GM04503 (cell line): Measurements from ENCODE around the gene GABBR2.
A peak's percentile ranks its signal among the peaks of the same experiment; 100 is the strongest.

ENCODE experiments used
- DNase-seq: peaks from one replicate; pipeline ENCODE4 v3.0.0-alpha.2; 2012; ENCODE audit warnings: low read depth

Gene GABBR2

DNA sequence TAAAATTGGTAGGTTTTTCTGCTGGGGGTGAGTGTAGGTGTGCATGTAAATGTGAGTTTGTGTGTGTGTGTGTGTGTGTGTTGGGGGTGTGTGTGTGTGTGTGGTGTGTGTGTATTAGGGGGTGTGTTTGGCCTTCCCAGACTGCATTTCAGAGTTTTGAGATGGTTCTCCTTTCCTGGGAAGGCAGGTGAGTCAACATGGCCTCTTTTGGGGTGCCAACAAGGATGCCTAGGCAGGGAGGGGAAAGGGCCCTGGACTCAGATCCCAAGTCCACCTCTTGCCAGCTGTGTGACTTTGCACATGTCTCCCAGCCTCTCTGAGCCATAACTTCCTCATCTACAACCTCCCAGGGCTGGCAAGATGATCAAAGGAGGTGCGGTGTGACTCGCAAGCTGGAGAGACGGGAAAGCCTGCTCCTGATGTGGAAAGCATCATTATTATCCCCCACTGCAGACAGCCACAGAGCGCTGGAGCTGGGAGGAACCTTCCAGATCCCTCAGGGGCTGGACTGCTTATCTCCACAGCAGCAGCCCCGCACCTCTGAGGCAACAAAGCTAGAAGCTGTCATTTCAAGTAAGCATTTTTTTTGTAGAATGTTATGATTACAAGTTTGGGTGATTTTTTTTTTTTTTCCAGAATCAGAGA is 389.8 kb downstream of the GABBR2 start:
- no peak for DNase-seq

DNA sequence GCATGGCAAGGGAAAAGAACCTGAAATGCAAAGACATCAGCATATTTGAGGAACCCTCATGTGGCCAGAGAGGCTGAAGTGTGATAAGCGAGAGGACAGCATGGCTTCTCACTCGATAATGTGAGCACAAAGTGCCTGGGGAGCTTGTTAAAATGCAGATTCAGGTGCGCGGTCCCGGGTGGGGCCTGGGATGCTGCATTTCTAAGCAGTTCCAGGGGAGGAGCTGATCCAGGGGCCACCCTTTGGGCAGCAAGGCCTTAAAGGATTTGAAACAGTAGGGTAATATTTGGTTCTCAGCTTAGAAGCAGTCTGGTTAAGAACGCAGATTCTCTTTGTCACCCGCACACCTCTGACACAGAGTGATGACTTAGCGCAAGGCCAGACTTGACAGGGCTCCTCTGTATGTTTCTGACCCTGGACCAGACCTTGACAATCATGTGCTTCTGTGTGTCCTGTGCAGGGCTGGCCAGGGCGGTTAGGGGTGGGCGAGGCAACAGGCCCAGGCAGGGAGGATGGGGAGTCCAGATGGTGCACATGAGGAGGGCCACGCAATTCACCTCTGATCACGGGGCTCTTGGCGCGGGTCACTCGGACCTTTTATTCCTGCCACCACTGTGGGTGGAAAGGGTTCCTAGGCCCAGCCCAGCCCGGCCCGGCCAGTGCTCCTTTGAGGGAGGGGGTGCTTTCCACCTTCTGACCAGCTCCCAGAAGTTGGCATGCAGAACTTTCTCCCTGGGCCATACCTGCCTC is 390.5 kb downstream of the GABBR2 start:
- no peak for DNase-seq

DNA sequence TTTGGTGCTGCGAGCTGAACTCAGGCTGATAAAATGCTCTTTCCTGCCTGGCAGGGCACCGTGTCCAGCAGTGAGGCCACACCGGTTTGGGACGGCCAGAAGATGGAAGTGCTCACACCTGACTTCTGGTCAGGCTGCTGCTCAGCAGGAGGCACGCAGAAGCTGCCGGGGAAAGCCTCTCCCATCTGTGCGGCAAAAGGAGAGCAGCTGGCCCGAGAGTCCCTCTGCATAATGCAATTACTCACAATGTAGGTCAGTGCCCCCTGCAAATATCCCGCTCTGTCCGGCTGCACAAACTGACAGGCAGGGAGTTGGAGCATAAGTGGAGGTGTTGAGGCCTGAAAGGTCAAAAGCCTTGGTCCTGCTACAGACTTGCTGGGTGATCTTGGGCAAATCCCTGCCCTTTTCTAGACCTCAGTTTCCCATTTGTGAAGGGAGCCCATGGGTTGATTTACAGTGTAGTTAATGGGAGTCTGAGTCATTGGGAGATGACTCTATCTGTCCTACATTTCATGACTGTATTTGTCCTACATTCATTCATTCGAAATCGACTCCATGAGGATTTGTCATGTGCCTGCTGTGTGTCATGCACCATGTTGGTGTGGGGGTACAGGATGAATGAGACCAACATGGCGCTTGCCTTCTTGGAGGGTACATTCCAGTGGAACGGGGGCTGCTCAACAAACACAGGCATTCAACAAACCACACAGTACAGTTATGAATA is 391.4 kb downstream of the GABBR2 start:
- no peak for DNase-seq

DNA sequence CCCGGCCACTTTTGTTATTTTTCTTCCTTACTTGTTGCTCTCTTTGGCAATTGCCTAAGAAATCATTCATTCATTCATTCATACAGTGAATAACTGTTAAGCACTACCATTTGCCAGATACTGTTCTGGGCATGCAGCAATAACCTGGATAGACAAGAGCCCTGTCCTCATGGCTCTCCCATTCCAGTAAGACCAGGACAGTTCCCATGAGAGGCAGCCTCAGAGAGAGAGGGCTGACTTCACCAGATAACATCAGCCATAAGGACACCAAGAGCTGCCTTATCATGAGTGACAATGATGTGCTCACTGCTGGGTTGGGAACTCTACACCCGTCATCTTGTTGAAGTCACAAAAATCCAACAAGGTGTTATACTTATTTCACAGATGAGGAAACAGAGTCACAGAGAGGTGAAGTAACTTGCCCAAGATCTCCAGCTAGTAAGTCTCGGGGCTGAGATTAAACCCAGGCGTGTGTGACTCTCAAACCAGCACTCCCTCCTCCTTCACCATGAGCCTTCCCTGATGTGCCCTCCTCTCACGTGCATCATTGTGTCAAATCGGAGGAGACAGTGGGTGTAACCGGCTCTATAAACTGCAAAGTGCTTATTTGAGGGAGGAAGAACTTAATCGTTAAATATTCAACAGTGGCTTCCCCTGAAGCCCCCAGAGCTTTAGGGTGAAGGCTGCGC is 392.1 kb downstream of the GABBR2 start:
- DNase-seq, result no peak

DNA sequence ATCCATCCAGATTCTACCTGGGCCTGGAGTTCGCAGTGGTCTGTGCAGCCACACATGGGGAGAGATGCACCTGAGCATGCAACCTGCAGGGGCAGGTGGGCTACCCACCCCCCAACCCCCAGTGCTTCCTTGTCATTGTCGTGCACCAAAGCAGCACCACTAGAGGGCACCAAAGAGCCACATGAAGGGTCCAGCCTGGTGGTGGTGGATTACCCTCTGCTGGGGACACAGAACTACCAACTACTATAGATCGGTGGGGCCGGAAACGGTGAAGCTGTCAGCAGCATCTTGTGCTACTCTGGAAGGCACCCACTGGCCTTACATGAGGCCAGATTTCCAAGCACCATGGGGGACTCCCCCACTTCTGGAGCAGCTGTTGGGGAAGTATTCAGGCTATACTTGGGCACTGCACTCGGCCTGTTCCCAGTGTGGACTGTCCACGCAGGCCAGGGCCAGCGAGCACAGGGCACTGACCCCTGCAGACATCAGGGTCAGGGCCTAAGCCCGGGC is 393.1 kb downstream of the GABBR2 start:
- DNase-seq, result peak; percentile 42

DNA sequence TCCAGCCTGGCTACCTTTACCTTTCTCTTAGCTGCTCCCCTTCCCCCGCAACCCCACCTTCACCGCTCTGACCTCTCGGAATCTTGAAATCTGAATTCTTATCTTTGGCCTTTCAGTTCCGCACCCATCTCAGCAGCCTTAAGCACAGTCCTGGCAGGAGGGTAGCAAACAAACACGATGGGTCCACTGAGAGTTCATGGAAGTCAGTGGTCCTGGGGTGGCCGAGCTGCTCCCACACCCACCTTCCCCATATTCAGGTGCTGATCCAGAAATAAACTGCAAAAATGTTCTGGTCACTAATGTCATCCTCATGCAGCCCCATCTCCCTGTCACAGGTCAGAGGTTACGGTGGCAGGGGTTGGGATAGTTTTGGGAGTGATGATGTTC is 393.7 kb downstream of the GABBR2 start:
- no peak for DNase-seq

DNA sequence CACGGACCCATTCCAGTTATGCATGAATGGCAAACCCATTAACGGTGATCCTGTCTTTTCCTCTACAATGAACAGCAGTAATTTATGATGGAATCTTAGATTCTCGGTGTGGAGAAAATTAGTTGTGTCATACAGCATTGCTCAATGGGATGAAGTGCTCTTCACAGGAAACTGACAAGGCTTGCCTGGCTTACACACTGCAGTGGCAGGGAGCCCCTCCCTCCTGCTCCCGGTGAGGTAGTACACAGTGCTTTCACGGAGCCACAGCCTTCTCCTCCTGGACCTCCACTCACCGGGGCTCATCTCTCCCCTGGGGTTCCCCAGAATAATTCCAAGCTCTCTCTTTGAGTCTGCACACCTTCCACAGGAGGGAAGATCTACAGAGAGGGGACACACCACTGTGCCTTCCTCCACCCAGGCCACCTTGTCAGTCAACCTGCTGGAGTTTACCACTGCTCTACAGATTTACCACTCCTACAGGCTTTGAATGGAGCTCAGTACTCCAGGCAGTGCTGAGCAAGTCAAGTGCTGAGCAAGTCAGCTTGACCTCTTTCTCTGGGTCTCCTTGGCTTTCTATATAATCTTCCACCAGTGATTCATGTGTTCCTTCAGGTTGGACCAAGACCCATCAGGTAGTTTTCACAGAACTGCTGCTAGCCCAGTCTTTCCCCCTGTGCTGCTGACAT is 394.2 kb downstream of the GABBR2 start:
- DNase-seq, result peak; percentile 32

DNA sequence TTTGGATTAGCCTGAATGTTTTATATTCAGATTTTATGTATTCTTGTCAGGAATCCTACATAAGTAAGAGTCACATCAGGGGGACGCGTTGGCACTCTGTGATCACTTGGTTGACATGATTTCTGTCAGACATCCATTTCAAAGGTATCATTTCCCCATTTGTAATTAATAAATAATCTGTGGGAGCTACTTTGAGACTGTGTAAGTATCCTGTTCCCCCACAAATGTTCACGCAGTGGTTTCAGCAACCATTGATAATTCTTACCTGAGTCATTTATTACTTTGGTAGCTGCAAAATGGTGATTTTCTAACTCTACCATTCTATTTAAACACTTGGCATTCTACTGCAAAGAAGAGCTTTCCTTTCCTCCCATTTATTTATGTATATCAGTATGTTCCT is 396.4 kb downstream of the GABBR2 start:
- DNase-seq, result no peak

DNA sequence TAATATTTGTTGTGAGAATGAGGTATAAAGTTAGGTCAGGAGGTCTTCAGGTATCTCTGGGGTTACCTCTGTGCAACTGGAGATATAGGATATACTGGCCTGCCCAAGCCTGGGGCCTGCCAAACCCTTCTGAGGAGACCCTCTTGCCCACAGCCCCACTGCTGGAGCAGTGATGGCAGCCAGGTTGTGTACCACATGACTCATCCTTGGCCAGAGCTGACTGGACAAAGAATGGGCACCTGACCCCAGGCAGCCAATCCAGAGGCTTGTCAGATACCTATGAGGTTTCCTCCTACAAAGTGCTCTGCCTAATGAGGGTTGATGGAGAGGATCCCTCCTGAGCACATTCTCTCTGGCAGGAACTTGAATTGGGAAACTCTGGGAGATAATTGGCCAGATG is 397.2 kb downstream of the GABBR2 start:
- DNase-seq, result no peak

DNA sequence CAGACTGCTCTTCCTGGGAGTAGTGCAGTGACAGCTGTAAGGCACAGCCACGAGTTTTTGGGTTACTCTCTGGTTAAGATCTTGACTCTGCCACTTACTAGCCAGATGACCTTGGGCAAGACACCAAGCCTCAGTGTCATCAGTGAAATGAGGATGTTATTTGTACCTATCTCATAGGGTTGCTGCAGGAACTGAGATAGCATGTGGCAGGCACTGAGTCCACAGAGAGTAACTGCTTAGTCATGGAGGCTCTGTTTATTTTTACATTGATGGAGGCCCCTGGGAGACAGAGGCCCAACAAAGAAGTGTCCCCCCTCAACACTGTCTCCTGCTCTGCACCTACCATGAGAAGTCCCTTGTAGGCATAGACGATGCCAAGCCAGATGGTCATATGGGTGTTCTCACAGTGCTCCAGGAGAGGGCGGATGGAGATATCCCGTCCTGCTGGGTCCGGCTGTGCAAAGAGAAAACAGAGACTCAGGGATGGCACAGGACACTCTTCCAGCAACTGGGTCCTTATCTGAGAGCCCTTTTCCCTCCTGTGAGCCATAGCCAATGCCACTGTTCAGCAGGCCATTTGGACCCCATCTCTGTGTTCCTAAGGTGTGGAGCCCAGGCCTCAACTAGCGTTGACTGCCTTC is 397.9 kb downstream of the GABBR2 start:
- DNase-seq, result no peak

DNA sequence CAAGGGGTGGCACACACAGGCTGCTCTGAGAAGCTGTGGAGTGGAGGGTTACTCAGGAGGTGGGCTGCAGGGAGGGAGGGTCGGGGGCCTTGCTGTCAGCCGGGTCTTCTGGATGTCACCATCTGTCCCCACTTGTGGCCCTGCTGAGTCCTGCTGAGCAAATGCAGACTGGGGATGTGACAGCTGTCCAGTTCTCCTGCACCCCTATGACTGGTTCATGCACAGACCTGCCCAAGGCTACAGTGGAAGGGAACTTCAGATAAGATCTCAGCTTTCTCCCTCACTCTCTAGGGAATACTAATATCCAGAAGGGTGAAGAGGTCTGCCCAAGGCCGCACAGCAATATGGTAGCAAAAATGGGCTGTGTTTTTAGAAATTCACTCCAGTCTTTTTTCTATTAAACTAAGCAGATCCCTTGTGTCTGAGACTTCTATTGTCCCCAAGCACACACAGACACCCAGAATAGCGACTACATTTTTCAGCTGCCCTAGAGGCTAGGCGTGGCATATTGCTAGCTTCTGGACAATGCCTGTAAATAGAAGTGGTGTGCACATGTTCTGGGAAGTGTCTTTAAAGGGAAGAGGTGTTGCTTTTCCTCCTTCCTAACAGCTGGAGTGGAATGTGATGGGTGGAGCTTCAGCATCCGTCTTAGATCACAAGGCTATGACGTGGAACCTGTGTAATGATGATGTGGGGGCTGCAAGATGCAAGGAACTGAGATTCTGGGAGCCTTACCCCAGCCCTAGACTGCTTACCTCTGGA is 402.2 kb downstream of the GABBR2 start:
- no peak for DNase-seq

DNA sequence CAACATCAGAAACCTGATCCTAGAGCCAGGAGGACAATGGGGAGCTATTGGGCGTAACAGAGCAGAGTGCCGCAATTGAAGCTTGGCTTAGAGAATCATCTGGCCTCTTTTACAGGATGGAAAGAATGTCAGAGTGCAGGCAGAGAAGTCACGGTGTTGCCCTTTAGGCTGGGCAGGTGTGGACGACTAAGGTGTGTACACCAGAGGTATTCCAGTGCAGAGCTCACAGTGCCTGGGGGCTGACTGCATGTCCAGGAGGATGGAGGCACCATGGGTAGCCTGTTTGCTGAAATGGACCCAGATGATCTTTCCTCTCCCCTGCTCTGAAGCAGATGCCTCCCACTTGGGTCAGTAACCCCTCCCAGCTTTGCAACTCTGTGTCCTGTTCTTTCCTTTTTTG is 404.4 kb downstream of the GABBR2 start:
- DNase-seq, result no peak

DNA sequence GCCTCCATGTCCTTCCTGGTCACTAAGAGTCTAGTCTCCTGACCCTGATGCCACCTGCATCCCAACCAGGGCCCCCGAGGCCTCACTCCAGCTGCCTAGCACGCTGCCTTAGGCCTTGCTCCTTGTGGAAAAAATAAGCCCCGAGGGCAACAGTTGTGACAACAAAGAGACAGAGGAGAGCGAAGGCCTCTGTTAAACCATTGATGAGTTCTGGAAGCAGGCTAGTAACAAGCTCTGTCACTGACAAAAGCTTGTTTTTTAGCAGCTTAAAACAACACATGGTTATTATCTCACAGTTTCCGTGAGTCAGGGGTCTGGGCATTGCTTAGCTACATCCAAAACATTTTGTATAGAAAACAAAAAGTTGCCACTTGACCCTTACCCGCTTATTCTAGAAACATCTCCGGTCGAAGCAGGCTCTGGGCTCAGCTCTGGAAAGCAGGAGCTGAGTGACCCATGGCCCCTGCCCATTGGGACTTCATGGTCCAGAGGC is 405.1 kb downstream of the GABBR2 start:
- no peak for DNase-seq

DNA sequence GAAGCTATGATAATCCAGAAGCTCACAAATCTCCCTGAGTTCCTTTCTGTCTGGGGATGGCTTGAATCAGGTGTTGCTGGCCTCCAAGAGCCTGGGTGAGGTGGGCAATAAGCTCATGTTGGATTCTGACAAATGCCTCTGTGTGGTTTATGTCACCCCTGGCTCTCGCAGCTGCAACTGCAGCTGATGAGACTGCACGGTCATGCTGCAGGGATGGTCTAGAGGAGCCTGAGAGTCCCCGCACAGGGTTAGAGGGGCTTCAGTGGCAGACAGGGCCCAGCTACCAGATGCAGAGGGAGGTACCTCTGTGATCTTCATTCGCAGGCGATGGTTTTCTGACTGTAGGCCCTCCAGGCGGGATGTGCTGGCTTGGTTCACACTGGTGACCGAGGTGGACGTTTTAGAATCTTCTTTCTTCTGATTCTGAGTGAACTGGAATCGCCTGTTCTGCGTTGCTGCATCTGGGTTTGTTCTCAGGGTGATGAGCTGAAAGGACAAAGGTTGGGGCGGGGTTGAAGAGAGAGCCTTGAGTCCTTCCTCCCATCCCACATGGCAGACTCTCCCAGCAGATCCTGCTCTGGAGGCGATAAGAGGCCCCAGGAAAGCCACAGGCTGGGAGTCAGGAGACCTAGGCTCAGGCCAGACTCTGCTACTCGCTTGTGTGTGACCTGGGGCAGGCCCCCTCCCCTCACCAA is 405.6 kb downstream of the GABBR2 start:
- no peak for DNase-seq

DNA sequence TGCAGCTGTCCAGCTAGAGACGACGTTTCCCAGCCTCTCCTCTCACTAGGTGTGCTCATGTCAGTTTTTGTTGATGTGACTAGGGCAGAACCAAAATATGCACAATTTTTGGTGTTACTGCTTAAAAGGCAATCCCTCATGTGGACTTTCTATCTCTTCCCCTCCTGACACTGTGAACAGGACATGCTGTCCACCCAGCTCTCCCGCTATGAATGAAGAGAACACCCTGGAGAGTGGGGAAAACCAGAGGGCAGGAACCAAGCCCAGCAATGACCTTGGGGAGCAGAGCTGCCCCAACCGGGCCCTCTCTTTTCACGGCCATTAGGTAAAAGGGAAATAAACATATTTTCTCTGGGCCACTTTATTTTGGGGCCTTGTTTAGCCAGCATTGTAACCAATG is 406.6 kb downstream of the GABBR2 start:
- DNase-seq, result no peak

DNA sequence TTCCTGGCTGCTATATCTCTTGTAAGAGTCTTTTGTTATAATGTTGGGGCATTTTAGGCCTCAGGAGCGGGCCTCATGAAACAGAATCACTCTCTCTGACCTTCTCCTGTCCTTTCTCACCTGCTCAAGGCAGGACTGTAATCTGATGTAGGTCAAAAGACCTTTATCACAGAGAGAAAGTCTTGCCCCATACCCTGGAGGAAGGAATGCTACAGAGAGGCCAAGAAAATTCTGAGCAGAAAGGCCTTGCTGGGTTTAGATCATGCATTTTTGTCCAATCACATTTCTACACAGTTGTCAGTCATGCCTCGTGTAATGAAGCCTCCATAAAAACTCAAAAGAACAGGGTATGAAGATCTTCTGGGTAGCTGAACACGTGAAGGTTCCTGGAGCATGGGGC is 408.1 kb downstream of the GABBR2 start:
- DNase-seq, result no peak

DNA sequence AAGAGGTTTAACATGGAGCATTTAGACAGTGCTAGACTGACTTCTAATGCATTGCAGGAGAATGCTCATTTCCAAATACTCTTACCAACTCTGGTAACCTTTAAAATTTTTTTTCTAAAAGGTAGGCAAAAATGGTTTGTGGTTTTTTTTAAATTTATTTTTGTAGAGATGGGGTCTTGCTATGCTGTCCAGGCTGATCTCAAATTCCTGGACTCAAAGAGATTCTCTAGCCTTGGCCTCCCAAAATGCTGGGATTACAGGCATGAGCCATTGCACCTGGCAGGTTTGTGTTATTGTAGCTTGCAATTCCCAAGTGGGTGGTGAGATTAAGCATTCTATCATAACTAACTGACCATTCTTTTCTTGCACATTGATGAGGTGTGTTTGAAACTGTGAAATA is 410.3 kb downstream of the GABBR2 start:
- DNase-seq, result no peak

DNA sequence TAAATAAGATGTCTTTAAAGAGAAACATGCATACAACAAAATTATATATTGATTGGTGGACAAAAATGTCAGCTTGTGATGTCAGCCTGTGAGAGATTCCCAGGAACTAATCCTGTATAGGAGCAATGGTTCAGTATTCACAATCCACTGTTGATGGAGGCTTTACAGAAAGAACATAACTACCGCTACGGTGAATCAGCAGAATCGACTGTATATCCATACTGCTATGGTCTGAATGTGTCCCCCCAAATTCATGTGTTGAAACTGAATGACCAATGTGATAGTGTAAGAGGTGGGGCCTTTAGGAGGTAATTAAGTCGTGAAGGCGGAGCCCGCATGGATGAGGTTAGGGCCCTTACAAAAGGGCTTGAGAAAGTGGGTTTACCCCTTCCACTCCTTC is 412.9 kb downstream of the GABBR2 start:
- DNase-seq, result no peak

DNA sequence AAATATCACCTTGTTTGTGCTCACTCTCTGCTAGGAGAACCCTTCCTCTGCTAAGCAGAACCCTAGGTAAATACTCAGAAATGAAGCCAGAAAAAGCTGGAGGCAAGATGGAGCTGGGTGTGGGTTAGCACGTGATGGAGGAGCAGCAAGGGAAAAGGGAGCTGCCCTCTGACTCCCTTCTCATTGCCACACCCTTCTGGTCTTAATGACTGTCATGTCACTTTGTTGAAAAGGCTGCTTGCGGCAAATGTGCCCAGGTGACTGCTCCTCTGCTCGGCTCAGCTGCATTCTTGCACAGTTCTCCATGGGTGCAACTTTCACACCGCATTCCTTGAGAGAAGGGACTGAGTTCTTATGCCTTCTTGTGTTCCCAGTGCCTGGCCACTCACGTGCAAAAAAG is 416.9 kb downstream of the GABBR2 start:
- no peak for DNase-seq

DNA sequence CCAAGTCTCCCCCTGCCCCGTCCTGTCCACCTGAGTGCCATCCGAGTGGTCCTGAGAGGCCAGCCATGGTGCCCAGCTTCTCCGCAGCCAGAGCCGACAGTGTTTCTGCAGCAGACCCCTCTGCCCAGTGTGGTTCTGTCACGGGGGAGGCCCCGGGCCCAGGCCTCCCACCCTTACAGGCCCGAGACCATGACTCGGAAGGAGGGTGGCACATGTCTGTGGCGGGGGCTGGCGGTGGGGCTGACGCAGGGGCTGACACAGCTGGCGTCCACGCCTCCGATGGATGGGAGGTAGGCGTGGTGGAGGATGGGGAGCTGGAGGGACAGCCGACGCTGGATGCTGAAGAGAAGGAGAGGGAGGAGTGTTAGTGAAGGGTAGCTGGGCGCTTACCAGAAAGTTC is 418.3 kb downstream of the GABBR2 start:
- DNase-seq, result no peak
